NCI-H510A (cell line): ENCODE measurements around the gene LINGO3.
"Not testable (repeated sequence)": the region's sequence is repeated elsewhere in the genome, so short reads cannot be mapped to it uniquely, and the experiment has no call there.

Experiments used
- DNase-seq: peaks from one replicate; lab custom pipeline; 2025; lab: John Stamatoyannopoulos, UW

Gene LINGO3

DNA sequence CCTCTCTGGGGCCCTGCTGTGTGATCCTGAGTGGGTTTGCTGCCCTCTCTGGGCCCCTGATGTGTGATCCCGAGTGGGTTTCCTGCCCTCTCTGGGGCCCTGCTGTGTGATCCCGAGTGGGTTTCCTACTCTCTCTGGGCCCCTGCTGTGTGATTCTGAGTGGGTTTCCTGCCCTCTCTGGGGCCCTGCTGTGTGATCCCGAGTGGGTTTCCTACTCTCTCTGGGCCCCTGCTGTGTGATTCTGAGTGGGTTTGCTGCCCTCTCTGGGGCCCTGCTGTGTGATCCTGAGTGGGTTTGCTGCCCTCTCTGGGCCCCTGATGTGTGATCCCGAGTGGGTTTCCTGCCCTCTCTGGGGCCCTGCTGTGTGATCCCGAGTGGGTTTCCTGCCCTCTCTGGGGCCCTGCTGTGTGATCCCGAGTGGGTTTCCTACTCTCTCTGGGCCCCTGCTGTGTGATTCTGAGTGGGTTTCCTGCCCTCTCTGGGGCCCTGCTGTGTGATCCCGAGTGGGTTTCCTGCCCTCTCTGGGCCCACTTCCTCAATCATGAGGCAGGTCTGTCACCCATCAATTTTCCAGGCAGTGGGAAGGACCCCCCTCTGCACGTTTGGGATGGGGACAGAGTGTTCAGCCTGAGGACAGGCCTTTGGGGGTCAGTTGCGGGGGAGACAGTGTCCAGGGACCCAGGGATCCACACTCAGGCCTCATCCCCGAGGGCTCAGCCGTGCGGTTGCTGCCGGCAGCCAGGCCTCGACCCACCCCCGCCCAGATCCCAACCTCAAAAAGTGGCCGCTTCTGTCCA lies 26.5 kb downstream of the LINGO3 start:
- not testable (repeated sequence) for DNase-seq

DNA sequence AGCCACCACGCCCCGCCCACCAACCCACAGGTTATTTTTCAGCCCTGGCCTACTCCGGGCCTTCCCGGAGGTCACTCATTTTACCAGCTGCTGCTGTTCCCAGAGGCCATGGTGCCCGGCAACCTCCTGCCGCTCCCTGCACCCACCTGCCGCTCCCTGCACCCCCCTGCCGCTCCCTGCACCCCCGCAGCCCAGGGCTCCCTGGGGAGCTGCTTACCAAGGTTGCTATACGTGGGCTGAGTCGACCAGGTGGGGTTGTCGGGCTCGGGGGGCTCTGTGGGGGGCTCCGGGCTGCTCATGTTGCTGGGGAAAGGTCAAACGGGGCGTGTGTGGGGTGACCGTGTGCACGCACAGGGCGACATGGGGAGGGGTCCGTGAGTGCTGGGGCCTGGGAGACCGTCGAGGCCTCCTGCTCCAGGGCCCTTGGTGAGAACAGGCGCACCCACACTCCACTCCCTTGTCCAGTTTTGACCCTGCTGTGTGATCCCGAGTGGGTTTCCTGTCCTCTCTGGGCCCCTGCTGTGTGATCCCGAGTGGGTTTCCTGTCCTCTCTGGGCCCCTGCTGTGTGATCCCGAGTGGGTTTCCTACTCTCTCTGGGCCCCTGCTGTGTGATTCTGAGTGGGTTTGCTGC lies 27.2 kb downstream of the LINGO3 start:
- DNase-seq = no peak

GRCh38 chr19:2278459-2279158 lies 29.3 kb downstream of the LINGO3 start:
- DNase-seq = no peak

DNA sequence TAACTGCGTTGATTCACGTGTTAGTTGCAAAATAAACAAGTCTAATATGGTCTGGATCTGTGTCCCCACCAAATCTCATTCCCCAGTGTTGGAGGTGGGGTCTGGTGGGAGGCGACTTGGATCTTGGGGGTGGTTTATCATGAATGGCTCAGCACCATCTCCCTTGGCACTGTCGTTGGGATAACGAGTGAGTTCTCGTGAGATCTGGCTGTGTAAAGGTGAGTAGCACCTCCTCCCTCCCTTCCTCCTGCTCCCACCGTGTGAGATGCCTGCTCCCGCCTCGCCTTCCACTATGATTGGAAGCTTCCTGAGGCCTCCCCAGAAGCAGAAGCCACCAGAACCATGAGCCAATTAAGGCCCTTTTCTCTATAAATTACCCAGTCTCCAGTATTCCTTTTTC lies 30.8 kb downstream of the LINGO3 start:
- DNase-seq = no peak

- DNase-seq = no peak
Observed at GRCh38 chr19:2276429-2276986, 31.4 kb downstream of the LINGO3 start.

DNA sequence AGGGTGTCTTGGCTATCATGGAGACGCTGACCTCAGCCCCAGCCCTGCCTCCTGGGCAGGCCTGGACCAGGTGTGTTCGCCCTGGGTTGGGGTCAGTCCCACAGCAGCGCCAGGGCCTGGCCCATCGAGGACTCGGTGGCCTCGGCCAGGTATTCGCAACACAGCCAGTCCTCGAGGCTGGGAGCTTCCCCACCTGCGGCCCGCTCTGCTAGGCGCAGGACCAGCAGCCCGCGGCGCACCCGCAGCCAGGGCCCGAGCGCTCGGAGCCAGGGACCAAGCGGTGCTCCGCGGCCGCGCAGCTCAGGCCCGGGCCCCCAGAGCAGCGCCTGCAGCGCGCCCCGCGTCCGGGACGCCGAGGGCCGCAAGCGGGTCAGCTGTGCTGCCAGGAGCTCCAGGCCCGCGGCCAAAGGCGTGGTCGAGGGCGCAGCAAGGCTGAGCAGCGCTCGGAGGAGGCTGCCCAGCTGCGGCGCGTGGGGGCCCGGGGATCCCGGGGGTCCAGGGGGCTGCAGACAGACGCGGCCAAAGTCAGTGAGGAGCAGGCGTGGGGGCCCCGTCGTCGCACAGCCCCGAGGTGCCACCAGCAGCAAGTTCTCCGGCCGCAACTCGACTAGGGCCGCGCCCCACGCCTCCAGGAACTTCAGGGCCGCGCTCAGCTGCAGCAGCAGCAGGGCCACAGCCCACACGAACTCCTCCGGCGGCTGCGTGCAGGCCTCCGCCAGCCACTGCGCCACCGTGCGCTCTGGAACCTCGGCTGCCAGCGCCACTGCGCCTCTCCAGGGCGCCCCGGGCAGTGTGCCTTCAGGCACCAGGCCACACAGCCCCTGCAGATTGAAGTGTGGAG lies 32.1 kb downstream of the LINGO3 start:
- no peak for DNase-seq

DNA sequence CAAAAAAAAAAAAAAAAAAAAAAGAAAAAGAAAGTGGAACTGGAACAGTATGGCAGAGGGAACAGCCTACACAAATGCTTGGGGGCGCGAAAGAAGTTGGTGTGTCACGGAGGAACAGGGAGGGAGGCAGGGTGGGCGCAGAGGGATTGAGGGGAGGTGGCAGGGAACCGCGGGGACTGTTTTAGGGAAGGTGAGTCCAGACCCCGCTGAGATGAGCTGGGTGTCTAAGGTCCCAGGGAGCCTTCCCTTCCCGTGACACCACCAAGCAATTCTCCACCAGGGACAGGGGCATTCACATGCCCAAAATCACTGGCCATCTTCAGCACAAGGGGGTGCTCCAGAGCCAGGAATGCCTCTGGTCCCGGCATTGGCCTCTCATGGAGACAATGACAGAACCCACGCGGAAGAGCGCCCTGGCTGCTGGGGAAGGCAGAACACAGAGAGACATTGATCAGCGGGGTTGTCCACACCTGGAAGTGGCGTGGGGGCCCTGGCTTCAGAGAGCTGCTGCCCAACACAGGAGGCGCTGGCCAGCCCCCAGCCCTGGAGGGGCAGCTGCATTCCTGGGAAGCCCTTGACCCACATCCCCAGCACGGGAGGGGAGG lies 32.9 kb downstream of the LINGO3 start:
- DNase-seq = no peak

GRCh38 chr19:2274185-2274711 lies 33.7 kb downstream of the LINGO3 start:
- no peak for DNase-seq

- peak; percentile 37 for DNase-seq
Observed at GRCh38 chr19:2273356-2274184, 34.4 kb downstream of the LINGO3 start.

DNA sequence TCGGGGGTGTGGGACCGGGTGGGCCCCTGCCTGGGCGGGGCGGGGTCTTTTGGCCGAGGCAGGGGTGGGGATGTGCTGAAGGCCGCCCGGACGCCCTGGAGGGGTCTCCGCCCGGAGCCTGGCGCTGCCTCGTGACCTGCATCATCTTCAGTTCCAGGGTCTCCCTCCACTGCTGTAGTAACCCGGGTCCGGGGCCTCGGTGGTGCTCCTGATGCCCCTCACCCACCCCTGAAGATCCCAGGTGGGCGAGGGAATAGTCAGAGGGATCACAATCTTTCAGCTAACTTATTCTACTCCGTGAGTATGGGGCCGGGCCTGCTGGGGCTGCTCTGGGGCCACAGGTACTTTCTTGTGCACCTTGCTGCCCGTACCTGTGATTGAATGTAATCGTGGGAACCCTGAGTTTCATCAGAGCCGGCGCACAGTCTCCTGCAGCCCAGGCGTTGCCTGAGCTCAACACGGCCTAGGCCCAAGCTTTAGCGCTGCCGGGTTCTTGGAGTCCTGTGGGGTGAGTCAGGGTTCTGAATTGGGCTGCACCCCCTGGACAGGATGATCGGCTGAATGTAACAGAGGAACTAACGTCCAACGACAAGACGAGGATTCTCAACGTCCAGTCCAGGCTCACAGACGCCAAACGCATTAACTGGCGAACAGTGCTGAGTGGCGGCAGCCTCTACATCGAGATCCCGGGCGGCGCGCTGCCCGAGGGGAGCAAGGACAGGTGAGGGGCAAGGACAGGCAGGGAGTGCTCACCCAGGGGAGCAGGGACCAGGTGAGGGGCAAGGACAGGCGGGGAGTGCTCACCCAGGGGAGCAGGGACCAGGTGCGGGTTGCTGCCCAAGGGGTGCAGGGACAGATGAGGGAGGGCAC lies 36.5 kb downstream of the LINGO3 start:
- no peak for DNase-seq

- no peak for DNase-seq
Observed at GRCh38 chr19:2270423-2271233, 37.3 kb downstream of the LINGO3 start.

DNA sequence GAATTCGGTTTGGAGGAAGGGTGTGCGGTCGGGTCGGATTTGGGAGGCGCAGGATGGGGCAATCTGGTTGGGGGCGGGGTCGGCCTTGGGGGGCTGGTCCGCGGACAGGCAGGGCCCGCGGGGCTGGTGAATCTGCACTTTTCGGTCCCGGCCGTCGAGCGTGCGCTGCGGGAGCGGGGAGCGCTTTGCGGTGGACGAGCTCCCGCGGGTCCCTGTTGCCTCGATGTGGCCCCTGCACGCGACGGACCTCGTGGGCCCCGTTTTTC lies 37.9 kb downstream of the LINGO3 start:
- no peak for DNase-seq

GRCh38 chr19:2269244-2270156 lies 38.5 kb downstream of the LINGO3 start:
- DNase-seq = peak; percentile 70

GRCh38 chr19:2268861-2269243 lies 39.1 kb downstream of the LINGO3 start:
- no peak for DNase-seq

- no peak for DNase-seq
Observed at GRCh38 chr19:2268480-2268830, 39.5 kb downstream of the LINGO3 start.

DNA sequence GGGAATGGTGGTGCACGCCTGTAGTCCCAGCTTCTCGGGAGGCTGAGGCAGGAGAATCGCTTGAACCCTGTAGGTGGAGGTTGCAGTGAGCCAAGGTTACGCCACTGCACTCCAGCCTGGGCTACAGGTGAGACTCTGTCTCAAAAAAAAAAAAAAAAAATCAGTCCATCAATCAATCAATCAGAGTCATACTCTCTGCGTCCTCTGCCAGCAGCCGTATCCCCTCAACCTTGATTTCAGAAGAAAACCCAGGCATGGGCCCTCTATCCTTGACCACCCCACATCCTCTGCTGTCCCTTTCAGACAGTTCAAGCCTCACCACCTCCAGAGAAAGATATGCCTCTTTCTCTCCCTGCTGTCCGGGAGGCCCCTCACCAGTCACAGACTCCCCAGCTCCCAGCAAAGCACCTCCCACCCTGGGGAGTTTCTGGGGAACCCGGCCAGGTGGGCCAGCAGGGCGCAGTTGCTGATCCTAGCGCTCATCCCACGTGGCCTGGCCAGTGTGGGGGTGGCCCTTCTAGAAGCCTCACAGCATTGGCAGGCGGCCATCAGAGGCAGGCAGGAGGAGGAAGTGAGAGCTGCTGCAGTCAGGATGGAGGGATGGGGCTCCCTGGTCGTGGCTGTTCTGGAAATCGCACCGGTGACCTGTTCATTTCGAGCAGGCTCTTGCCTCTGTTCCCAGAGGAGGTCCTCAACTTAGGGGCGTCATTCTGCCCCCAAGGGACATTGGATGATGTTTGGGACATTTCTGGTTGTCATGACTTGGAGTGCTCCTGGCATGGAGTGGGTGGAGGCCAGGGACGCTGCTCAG lies 41.6 kb downstream of the LINGO3 start:
- no peak for DNase-seq
